Colonic mucosa (tissue), 4 donors: ENCODE results near the gene DARS2. TPM values are rescaled to one million over a fixed set of nuclear protein-coding genes. Genes with fewer than 3 reads are reported as not detected.

Experiments
- DNase-seq: peaks from one replicate; pipeline ENCODE4 v3.0.0-alpha.2; 2020
- H3K27ac ChIP-seq: fragments of 200-600 bp; one replicate; pipeline ENCODE4 v1.8.0; 2021
- H3K27me3 ChIP-seq: fragments of 200-600 bp; one replicate; pipeline ENCODE4 v1.8.0; 2021
- H3K36me3 ChIP-seq: fragments of 200-600 bp; one replicate; pipeline ENCODE4 v1.8.0; 2021
- H3K4me1 ChIP-seq: fragments of 200-600 bp; one replicate; pipeline ENCODE4 v1.8.0; 2021; ENCODE audit warnings: mild to moderate bottlenecking
- H3K4me3 ChIP-seq: fragments of 200-600 bp; one replicate; pipeline ENCODE4 v1.8.0; 2021
- H3K9ac ChIP-seq, 2 donors: one replicate each; pipeline ENCODE4 v1.7.0; 2013; ENCODE audit warnings: control low read depth in 2 of 2, low read depth in 2 of 2, low read length in 2 of 2
- H3K9me3 ChIP-seq: fragments of 200-600 bp; one replicate; pipeline ENCODE4 v1.8.0; 2021
- CTCF ChIP-seq: fragments of 200-600 bp; IDR thresholded peaks from one replicate; pipeline ENCODE4 v1.8.0; 2022; ENCODE audit warnings: antibody characterized with exemption, mild to moderate bottlenecking
- intact Hi-C: fragments of 100-400 bp; cut with DNase I; formaldehyde crosslinking; loops from one replicate; pipeline ENCODE4 v1.14.1; 2022
- total RNA-seq, 2 donors: library from RNA; stranded (reverse); fragmentation: NEBNext Ultra II Directional in 1 of 2; extraction: Animal tissue kit (Norgen Biotek cat#: 25700) in 1 of 2; gene quantifications; one replicate each; pipeline ENCODE4 v1.2.1, GENCODE V29; 2021
- donor health status: healthy.
- donor health status: DM: no; HTN: no; CAD: no.
- donor health status: DM: no; HTN: no; CAD: no.

The DARS2 gene
- total RNA-seq, 2 donors from 2014 or later = 24.8 to 51.9 TPM

GRCh38 chr1:173884701-173885100, 60.2 kb downstream of the DARS2 start:
- H3K27ac ChIP-seq = no peak overlapping the region
- no peaks in the 10 kb centered on the region for H3K4me1 ChIP-seq
- no peaks in the 10 kb centered on the region for H3K9me3 ChIP-seq
- TF ChIP-seq CTCF = no peak
- H3K9ac ChIP-seq = no peak overlapping the region
- DNase-seq = no peak
- H3K4me3 ChIP-seq = no peak overlapping the region
- no peaks in the 10 kb centered on the region for H3K27me3 ChIP-seq
- no peaks in the 10 kb centered on the region for H3K36me3 ChIP-seq
- intact Hi-C loops = no loop called here

- H3K4me1 ChIP-seq = no peaks in the 10 kb centered on the region
- no peak overlapping the region for H3K4me3 ChIP-seq
- no peak overlapping the region for H3K27ac ChIP-seq
- no peaks in the 10 kb centered on the region for H3K27me3 ChIP-seq
- no peaks in the 10 kb centered on the region for H3K9me3 ChIP-seq
- intact Hi-C loops = no loop called here
- TF ChIP-seq CTCF = no peak
- DNase-seq = no peak
- no peaks in the 10 kb centered on the region for H3K36me3 ChIP-seq
- no peak overlapping the region for H3K9ac ChIP-seq
Observed at GRCh38 chr1:173886746-173887611, 62.5 kb downstream of the DARS2 start.

GRCh38 chr1:173887627-173888026, 63.2 kb downstream of the DARS2 start:
- Histone ChIP-seq H3K9ac (no peak overlapping the region), H3K4me1 (no peaks in the 10 kb centered on the region), H3K4me3 (no peak overlapping the region), H3K27ac (no peak overlapping the region), H3K36me3 (no peaks in the 10 kb centered on the region), H3K27me3 (no peaks in the 10 kb centered on the region), H3K9me3 (no peaks in the 10 kb centered on the region)
- no peak for DNase-seq
- intact Hi-C loops = no loop called here
- TF ChIP-seq CTCF = no peak

- intact Hi-C loops = no loop called here
- DNase-seq = no peak
- TF ChIP-seq CTCF = no peak
- no peak overlapping the region for H3K9ac ChIP-seq
- H3K4me1 ChIP-seq = no peaks in the 10 kb centered on the region
- no peaks in the 10 kb centered on the region for H3K27me3 ChIP-seq
- H3K36me3 ChIP-seq = no peaks in the 10 kb centered on the region
- no peaks in the 10 kb centered on the region for H3K9me3 ChIP-seq
- no peak overlapping the region for H3K4me3 ChIP-seq
- no peak overlapping the region for H3K27ac ChIP-seq
Observed at GRCh38 chr1:173888749-173889148, 64.3 kb downstream of the DARS2 start.

- no peak overlapping the region for H3K4me3 ChIP-seq
- H3K36me3 ChIP-seq = no peaks in the 10 kb centered on the region
- H3K27ac ChIP-seq = no peak overlapping the region
- no peak for TF ChIP-seq CTCF
- no peaks in the 10 kb centered on the region for H3K27me3 ChIP-seq
- intact Hi-C loops = no loop called here
- no peaks in the 10 kb centered on the region for H3K4me1 ChIP-seq
- no peak overlapping the region for H3K9ac ChIP-seq
- DNase-seq = no peak
- no peaks in the 10 kb centered on the region for H3K9me3 ChIP-seq
Observed at GRCh38 chr1:173889885-173890284, 65.4 kb downstream of the DARS2 start.
